CD4-positive, alpha-beta T cell treated with Interleukin-15 for 4 hours (primary cell): Measurements from ENCODE around the gene COX11.

Source experiments
- DNase-seq: peaks from one replicate; pipeline ENCODE4 v3.0.0-alpha.2; 2020; ENCODE audit warnings: low spot score

COX11 gene

GRCh38 chr17:54968262-54968987 is at the start of gene COX11, which contains the start of gene STXBP4:
TSS of gene COX11 (minus strand) at chr17:54968654. CDS start at chr17:54968646, 8 bp downstream.
TSS of gene STXBP4 (plus strand) at chr17:54968765. CDS start at chr17:54986220, 17,455 bp downstream.
- peak; percentile 96 for DNase-seq

- no peak for DNase-seq
Measured at GRCh38 chr17:55005520-55005919, 37.1 kb upstream of the COX11 start.

- no peak for DNase-seq
Measured at GRCh38 chr17:55004484-55004883, 36.0 kb upstream of the COX11 start.

- no peak for DNase-seq
Measured at GRCh38 chr17:55002458-55002857, 34.0 kb upstream of the COX11 start.

- DNase-seq, result no peak
Measured at GRCh38 chr17:54996441-54996840, 28.0 kb upstream of the COX11 start.

- DNase-seq, result peak; percentile 55
Measured at GRCh38 chr17:54992797-54993639, 24.6 kb upstream of the COX11 start.

- DNase-seq, result no peak
Measured at GRCh38 chr17:54991567-54991966, 23.1 kb upstream of the COX11 start.

GRCh38 chr17:54990118-54990517 is 21.7 kb upstream of the COX11 start:
- no peak for DNase-seq

GRCh38 chr17:54985476-54985875 is 17.0 kb upstream of the COX11 start:
- DNase-seq, result no peak

GRCh38 chr17:54983260-54983659 is 14.8 kb upstream of the COX11 start:
- no peak for DNase-seq

- no peak for DNase-seq
Measured at GRCh38 chr17:54982399-54982798, 13.9 kb upstream of the COX11 start.

GRCh38 chr17:54980375-54980774 is 11.9 kb upstream of the COX11 start:
- DNase-seq, result no peak

- no peak for DNase-seq
Measured at GRCh38 chr17:54979657-54980056, 11.2 kb upstream of the COX11 start.

GRCh38 chr17:54977744-54978143 is 9.3 kb upstream of the COX11 start:
- no peak for DNase-seq

GRCh38 chr17:54976316-54976715 is 7.9 kb upstream of the COX11 start:
- no peak for DNase-seq

- no peak for DNase-seq
Measured at GRCh38 chr17:54974759-54975158, 6.3 kb upstream of the COX11 start.

GRCh38 chr17:54972406-54973138 is 4.1 kb upstream of the COX11 start:
- no peak for DNase-seq

GRCh38 chr17:54971901-54972300 is 3.4 kb upstream of the COX11 start:
- DNase-seq, result no peak

- no peak for DNase-seq
Measured at GRCh38 chr17:54971147-54971546, 2.7 kb upstream of the COX11 start.

- no peak for DNase-seq
Measured at GRCh38 chr17:54969658-54970572, 1.5 kb upstream of the COX11 start.

- DNase-seq, result peak; percentile 18
Measured at GRCh38 chr17:54968988-54969332, 506 bp upstream of the COX11 start.
